Stimulated activated CD4-positive, alpha-beta T cell treated with anti-CD3 and anti-CD28 coated beads, Interleukin-12 subunit alpha, Interleukin-12 subunit beta, amount 100 ng/mL, for 24 hours (primary cell): ENCODE measurements around the gene GSTO1.

ENCODE experiments used
- DNase-seq, 2 experiments: peaks; one replicate each; pipeline ENCODE4 v3.0.0-alpha.2; 2020; ENCODE audit warnings: low read depth in 2 of 2

The GSTO1 gene

DNA sequence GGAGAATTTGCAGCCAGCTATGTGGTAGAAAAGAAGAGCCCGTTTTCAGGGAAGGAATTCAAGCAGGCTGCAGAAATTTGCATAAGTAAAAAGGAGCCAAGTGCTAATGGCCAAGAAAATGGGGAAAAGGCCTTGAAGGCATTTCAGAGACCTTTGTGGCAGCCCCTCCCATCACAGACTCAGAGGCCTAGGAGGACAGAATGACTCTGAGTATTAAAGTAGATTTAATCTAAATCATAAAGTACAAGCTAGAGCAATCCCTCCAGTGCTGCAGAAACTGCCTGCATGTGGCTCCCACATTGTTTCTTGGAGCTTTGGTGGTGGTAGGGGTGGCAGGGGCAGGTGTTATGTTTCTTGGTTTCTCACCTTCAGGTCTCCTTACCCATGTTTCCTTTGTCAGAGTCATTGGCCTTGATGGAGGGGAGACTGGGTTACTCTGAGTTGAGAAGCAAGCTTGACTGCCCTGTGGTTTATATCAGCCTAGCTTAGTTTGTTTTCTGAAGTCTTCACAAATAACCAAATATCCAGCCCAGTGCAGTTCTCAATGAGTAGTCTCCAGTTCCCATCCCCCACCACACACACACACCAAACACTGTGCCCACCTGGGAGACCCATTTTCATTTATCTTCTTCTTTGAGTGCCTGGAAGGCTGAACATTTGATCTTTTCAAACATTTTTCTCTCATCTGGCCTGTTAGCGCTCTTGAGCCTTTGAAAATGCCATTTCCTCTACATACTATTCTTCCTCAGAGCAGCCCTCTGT is 49.1 kb downstream of the GSTO1 start:
- DNase-seq = no peak

DNA sequence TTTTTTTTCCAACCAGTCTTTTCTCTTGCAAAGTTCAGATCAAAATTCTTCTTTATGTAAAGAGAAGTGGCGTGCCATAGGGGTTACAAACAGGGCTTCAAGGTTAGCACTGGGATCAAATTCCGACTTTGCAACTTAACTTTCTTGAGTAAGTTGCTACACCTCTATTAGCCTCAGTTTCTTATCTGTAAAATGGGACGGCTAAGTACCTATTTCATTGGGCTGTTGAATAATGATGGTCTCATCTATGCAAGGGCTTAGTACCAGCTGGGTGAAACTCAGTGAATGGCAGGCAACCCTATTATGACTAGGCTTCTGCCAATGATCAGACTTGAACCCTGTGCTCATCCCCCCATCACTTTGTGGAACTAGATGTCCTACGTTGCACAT is 49.7 kb downstream of the GSTO1 start:
- no peak for DNase-seq

DNA sequence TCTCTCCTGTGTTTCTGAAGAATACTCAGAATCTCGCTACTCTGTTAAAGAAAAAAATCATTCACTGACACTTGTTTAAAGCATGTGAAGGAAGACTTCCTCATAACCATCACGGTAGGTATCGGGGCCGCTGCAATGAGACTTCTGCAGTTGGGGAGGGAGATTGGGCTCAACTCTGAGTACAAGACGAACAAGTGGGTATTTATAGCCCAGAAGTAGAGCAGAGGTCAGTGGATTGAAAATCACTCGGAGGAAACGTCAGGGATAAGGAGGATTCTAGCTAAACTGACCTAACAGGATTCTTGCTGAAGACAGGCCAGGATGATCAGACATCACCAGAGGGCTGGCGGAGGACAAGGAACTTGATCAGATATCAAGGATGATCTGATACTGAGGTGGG is 50.2 kb downstream of the GSTO1 start:
- no peak for DNase-seq

DNA sequence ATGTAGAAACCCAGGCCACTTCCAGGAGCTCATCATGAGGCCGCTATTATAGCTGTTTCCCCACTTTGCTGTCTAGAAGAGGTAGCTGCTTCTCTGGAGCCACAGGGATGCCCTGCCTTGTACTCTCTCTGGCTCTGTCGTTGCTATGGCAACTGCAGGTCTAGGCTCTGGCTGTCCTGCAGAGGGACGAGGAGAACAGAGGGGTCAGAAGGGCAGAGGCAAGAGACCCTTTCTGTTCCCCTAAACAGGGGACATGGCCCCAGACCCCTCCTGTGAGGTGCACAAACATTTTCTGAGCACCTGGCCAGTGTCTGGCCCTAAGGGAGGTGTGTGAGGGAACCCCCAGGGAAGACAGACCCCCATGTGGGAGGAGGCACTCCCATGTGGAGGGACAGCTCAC is 52.2 kb downstream of the GSTO1 start:
- no peak for DNase-seq

DNA sequence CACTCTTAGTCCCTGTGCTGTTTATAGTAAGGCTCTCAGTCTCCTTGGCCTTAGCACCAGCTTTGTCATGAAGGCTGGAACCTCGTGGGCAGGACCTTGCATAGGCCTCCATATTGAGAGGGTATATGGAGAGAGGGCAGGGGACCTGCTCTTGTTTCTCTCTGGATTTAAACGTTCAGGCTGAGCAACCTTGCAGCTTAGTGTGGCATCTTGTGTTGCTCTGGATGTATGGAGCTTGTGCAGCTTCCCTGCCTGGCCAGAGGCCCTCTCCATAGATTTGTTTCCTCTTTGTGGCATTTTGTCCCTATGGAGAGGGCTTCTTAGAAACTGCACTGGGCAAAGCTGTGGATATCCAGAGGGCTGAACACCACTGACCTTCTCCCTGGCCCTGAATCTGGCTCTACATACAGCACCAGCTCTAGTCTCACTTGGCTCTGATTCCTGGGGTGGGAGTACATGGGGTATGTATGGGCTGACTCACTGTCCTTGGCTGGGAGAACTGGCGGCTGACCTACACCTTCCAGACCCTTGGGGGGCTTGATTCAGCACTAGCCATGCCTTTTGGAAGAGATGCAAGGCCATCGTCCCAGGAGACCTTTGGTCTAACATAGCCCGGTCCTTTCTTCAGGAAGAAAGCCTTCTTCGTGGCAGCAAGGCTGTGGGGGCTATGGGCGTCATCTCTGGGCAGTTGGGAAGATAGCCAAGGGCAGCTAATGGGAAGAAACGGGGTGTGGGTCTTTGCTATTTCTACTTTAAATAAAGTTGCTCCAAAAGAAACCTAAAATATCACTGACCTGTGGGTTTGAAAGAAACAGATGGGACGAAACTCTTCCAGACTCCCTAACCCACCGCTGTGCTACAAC is 53.1 kb downstream of the GSTO1 start:
- DNase-seq = no peak

DNA sequence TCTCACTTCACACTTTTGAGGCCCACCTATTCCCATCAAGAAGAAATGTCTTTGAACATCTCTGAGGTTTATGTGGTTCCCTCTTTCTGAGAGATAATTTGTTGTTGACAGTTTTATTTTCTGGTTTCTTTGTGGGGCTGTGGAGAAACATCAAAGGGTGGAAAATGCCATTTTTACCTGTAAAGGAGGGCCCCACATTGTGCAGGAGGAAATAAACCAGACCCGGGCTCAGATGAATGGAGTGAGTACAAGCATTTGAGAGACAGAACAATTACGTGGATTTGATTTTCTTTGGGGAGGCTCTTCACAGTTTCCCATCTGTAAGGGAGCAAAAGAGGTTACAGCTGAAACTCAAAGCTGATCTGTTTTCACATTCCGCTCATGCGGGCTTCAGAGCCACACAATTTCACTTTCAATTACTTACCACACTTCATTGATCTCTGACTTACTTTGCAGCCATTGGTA is 53.8 kb downstream of the GSTO1 start:
- DNase-seq = no peak

DNA sequence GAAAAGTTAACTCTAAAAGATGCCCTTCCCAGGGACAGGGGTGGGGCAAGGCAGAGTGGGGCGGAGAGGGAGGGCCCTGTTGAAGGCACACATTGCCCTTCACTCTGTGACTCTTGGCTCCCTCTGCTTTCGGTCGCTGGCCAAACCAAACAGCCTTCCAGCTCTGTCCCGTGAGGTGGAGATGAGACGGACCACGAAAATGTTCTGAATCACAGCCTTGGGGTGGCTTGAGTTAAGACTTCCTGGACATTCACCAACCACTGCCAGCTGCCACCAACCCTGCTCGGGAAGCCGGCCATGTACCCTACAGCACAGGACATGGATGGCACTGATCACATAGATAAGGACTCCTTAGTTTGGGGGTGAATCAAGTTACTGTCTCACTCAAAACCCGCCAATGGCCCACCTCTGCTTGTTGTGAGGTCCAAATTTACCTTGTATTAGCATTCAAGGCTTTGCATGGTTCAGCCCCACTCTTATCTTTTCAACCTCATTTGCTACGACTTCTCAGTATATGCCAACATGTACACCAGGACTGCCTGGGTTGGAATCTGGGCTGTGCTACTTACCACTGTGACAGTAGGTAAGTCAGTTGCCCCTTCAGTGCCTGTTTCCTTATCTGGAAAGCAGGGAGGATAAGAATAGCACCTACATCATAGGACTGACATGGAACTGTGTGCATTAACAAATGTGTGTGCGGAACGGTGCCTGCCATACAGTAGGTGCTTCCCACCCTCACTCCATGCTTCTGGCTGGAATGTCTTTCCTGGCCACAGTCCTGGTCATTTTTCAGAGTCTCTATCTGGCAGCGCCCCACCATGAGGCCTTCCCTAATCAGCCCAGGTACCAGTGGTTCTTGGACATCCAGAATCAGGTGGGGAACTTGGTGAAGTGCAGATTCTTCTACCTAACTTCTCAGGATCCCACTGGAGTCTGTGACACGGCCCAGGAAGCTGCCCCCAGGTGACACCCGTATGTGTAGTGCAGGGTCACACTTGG is 55.6 kb downstream of the GSTO1 start:
- no peak for DNase-seq

DNA sequence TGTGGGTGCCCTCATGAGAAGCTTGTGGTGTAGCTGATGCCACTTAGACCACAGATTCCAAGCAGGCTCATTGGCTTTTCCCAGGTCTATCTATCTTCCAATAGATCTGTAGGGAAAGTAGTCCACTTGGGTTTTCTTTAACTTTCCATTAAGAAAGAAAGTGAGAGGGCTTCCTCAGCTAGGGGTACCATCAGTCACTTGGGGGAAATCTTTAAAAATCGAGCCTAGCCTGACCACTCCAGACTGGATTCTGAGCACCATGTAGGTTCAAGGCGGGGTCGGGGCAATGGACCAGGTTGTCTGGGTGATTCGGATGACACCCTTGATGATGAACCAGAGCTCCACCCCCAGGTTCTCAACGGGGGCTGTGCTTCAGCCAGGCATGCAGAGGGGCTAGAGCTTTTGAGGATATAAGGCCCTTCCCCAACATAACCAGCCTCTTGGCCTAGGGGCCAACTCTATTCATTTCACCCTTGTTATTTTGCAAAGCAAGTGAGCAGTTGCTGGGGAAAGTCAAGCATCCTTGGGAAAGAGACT is 56.6 kb downstream of the GSTO1 start:
- DNase-seq = no peak

DNA sequence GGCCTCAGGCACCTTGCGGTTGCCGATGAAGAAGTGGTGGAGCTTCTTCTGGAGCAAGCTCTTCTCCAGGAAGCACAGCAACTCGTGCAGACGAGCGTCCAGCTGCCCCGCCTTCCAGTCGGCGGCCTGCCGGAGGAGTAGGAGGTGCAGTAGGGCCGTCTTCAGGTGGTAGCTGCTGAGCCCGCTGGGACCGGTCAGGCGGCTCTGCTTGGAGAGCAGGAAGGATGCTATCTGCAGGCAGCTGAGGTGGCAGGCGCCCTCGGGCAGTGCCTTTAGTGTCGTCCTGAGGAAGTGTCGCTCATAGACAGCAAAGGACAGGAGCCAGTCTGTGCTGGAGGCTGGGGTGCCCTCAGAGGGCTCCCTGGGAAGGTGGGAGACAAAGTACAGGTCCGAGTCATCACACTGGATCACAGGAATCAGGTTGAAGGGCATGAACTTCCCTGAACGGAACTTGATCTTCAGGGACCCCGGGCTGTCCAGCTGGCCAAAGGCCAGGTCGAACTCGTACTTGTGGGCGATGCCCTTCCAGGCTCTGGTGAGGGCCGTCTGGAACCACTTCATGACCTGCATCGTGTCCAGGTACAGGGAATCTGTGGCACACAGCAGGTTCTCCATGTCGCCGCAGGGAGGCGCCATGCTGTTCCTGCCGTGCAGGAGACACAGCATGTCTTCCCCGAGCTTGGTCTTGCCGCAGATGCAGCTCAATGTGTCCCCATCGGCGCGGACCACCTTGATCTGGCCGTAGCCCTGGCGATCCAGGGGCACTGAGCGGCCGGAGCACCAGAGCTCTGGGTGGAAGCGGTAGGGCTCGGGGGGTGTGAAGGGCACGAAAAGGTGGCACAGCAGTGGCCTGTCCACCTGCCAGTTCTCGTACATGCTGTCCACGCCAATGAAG is 60.1 kb downstream of the GSTO1 start:
- no peak for DNase-seq

DNA sequence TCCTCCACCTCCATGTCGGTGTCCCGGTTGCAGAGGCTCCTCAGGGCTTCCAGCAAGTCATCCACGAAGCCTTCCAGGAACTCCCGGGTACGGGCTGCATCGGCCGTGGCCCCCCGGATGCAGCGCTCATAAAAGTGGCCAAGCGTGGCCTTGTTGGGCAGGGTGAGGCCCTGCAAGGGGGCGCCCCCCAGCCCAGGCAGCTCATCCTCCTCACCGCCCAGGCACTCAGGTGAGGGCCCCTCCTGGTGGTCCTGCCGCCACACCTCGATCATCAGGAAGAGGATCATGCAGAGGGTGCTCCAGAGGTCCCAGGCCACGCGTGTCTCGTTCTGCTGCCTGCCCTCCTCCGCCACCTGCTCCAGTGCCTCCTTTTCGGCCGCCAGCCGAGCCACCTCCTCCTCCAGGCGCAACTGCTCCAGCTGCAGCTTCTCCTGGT is 60.8 kb downstream of the GSTO1 start:
- no peak for DNase-seq

DNA sequence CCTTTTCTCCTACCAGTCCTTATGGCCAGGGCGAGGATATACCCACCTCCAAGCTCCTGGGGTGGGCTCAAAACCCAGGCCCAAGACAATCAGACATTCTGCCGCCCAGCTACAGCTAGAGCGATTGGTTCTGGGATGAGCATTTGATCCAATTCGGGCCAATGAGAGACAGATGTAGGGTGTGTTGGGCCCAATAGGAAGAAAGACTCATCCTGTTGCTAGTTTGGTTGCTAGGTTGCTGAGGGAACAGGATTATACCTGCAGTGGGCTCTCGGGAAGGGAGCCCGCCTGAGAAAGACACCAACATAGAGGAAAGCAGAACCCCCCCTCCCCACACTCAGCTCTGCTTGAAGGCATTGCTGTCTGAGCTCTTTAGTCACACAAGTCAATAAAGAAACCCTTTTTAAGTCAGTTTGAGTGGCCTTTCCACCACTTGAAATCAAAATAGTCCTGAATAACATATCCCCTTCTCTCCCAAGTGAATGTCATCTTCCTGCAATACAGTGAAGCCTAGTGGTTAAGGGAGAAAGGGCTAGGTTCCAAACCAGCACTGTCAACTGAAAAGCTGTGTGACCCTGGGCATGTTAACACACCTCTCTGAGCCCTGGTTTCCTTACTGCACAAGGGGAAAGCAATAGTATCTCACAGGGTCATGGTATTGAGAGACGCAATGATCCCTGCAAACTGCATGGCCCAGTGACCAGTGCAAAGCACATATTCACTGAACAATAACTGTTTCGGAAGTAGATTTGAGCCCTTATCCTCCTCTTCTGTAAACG is 61.8 kb downstream of the GSTO1 start:
- DNase-seq = no peak
